T-cell (primary cell): ENCODE measurements around the gene WDR13. TPM values are rescaled to one million over a fixed set of nuclear protein-coding genes. Genes with fewer than 3 reads are reported as not detected.
A peak's percentile ranks its signal among the peaks of the same experiment; 100 is the strongest.
"Not testable (repeated sequence)": the region's sequence is repeated elsewhere in the genome, so short reads cannot be mapped to it uniquely, and the experiment has no call there.

Experiments
- ATAC-seq, 4 experiments: fragments of 200-7000 bp in 3 of 4; fragments of 150-1000 bp in 1 of 4; cut with Tn5 transposase; replicated peaks in 1 of 4; 1 replicate in 3 of 4; 2 replicates in 1 of 4; pipeline ENCODE4 v1.10.0; 2021; ENCODE audit warnings: moderate library complexity in 3 of 4, mild to moderate bottlenecking in 2 of 4, moderate number of reproducible peaks in 1 of 4
- CTCF ChIA-PET, 2 donors: fragments of 300-600 bp; sonication (Branson Sonifier 250); formaldehyde crosslinking; loops; one replicate each; lab custom pipeline; 2022; ENCODE audit warnings: antibody characterized with exemption in 2 of 2; lab: Charles Lee
- POLR2A ChIA-PET, 2 donors: fragments of 300-600 bp; sonication (Branson Sonifier 250); formaldehyde crosslinking; loops; one replicate each; lab custom pipeline; 2022; ENCODE audit warnings: antibody characterized with exemption in 2 of 2; lab: Charles Lee
- DNase-seq, 35 experiments: peaks; one replicate each; pipeline versions ENCODE4 v3.0.0 to v3.0.0-alpha.2; 2013 to 2023
- H3K27ac ChIP-seq: one replicate; pipeline ENCODE4 v1.5.1; 2013; ENCODE audit warnings: low read length
- H3K27me3 ChIP-seq, 2 experiments: replicated peaks in 1 of 2; 1 replicate in 1 of 2; 2 replicates in 1 of 2; pipeline versions ENCODE4 v1.6.1 to v1.7.0; 2013; ENCODE audit warnings: low read length in 1 of 2, mixed read lengths in 1 of 2; ENCODE audit not compliant: control insufficient read depth in 2 of 2, insufficient read depth in 2 of 2; ENCODE audit errors: extremely low read depth in 1 of 2
- H3K36me3 ChIP-seq, 2 donors: 1 replicate in 1 of 2; 2 replicates in 1 of 2; pipeline versions ENCODE4 v1.6.1 to v1.7.0; 2013; ENCODE audit warnings: low read length in 1 of 2; ENCODE audit not compliant: control insufficient read depth in 2 of 2, insufficient read depth in 1 of 2; ENCODE audit errors: extremely low read depth in 1 of 2
- H3K4me1 ChIP-seq, 2 experiments: 1 replicate in 1 of 2; 2 replicates in 1 of 2; pipeline versions ENCODE4 v1.6.1 to v1.7.0; 2013; ENCODE audit warnings: low read length in 2 of 2, mixed read lengths in 1 of 2; ENCODE audit not compliant: insufficient read depth in 2 of 2, control insufficient read depth in 1 of 2; ENCODE audit errors: extremely low read depth in 1 of 2
- H3K4me3 ChIP-seq, 2 donors: 1 replicate in 1 of 2; 2 replicates in 1 of 2; pipeline versions ENCODE4 v1.5.1 to v1.7.0; 2013; ENCODE audit warnings: mild to moderate bottlenecking in 2 of 2, low read length in 1 of 2, moderate library complexity in 1 of 2; ENCODE audit not compliant: control insufficient read depth in 1 of 2; ENCODE audit errors: extremely low read depth in 1 of 2
- H3K9me3 ChIP-seq: 2 replicates; pipeline ENCODE4 v1.7.0; 2013
- H3K27ac Mint-ChIP-seq, 2 donors: one replicate each; pipeline ENCODE4 v1.8.0; 2020 to 2021; ENCODE audit warnings: mild to moderate bottlenecking in 2 of 2, mixed read lengths in 2 of 2
- H3K27me3 Mint-ChIP-seq, 2 donors: one replicate each; pipeline ENCODE4 v1.8.0; 2021 to 2022; ENCODE audit warnings: mixed read lengths in 2 of 2
- H3K36me3 Mint-ChIP-seq: one replicate; pipeline ENCODE4 v1.8.0; 2021; ENCODE audit warnings: mixed read lengths
- H3K4me1 Mint-ChIP-seq, 3 donors: one replicate each; pipeline ENCODE4 v1.8.0; 2020 to 2022; ENCODE audit warnings: mixed read lengths in 3 of 3, mild to moderate bottlenecking in 1 of 3
- H3K4me3 Mint-ChIP-seq, 3 donors: one replicate each; pipeline ENCODE4 v1.8.0; 2020 to 2022; ENCODE audit warnings: mild to moderate bottlenecking in 3 of 3, mixed read lengths in 3 of 3, moderate library complexity in 3 of 3
- H3K9me3 Mint-ChIP-seq, 3 donors: one replicate each; pipeline ENCODE4 v1.8.0; 2020 to 2022; ENCODE audit warnings: mixed read lengths in 3 of 3
- WGBS: methylation state at CpG from one replicate; pipeline ENCODE4 v1.1.5; 2013; ENCODE audit warnings: missing lambda C conversion rate; ENCODE audit not compliant: insufficient coverage; 5-methylcytosine and 5-hydroxymethylcytosine counted together
- total RNA-seq, 35 experiments: library from RNA in 6 of 35; stranded (reverse) in 6 of 35; fragments of 120-200 nt in 1 of 35; gene quantifications; one replicate each; pipeline versions ENCODE4 v1.2.1 to v1.2.4 and lab custom pipeline; 2013 to 2026

Gene WDR13
- total RNA-seq, 5 donors from 2014 or later (not counting 1 experiment from before 2014, with no cell fraction given), result 39.0 to 65.9 (median 59.3) TPM

DNA sequence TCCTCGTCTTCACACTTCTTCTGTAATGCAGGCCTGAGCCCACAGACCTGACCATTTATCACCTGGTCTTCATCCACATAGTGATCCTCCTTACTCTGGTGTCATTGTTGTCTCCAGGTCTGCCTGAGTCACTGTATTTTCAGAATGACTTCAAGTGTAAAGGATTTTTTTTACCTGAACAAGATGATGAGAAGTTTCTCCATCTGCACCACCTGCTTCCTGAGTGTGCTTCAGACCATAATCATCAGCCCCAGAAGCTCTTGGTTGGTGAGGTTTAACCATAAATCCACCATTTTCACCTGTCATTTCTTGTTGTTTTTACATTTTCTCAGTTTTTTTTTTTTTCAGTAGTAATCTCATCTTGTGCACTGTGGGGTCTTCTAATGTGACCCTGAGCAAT is 39.0 kb downstream of the WDR13 start:
- WGBS, result no CpG with 5 or more reads among the region's 1 CpG
- ATAC-seq (no peak), DNase-seq (no peak)
- Mint-ChIP-seq H3K27me3 (peaks cover 0 to 4% of the 10 kb centered on the region in 2 donors), H3K4me3 (no peak overlapping the region), H3K9me3 (no peaks in the 10 kb centered on the region), H3K36me3 (no peaks in the 10 kb centered on the region), H3K27ac (no peak overlapping the region), H3K4me1 (peaks cover 0 to 8% (median 4%) of the 10 kb centered on the region in 3 donors)
- no peak overlapping the region for H3K27ac ChIP-seq
- no peak overlapping the region for H3K4me3 ChIP-seq
- ChIA-PET CTCF (no interaction called here), POLR2A (no interaction called here)
- no peaks in the 10 kb centered on the region for H3K36me3 ChIP-seq
- no peaks in the 10 kb centered on the region for H3K27me3 ChIP-seq
- H3K4me1 ChIP-seq, result peaks cover 0 to 10% of the 10 kb centered on the region in 2 experiments
- H3K9me3 ChIP-seq, result no peaks in the 10 kb centered on the region

GRCh38 chrX:48636776-48637175 is 39.5 kb downstream of the WDR13 start:
- ATAC-seq, result no peak
- H3K9me3 ChIP-seq, result no peaks in the 10 kb centered on the region
- DNase-seq, result no peak
- Mint-ChIP-seq H3K27ac (no peak overlapping the region), H3K4me3 (no peak overlapping the region), H3K9me3 (no peaks in the 10 kb centered on the region), H3K36me3 (no peaks in the 10 kb centered on the region), H3K27me3 (peaks cover 0 to 4% of the 10 kb centered on the region in 2 donors), H3K4me1 (peaks cover 0 to 4% (median 0%) of the 10 kb centered on the region in 3 donors)
- H3K4me3 ChIP-seq, result no peak overlapping the region
- no peaks in the 10 kb centered on the region for H3K36me3 ChIP-seq
- CTCF ChIA-PET, result no interaction called here
- H3K27me3 ChIP-seq, result no peaks in the 10 kb centered on the region
- H3K4me1 ChIP-seq, result peaks cover 0 to 6% of the 10 kb centered on the region in 2 experiments
- no peak overlapping the region for H3K27ac ChIP-seq
- no CpG with 5 or more reads among the region's 2 CpGs for WGBS
- POLR2A ChIA-PET, result no interaction called here

GRCh38 chrX:48645669-48646068 is 48.4 kb downstream of the WDR13 start:
- no peaks in the 10 kb centered on the region for H3K4me1 ChIP-seq
- H3K27me3 ChIP-seq, result no peaks in the 10 kb centered on the region
- Mint-ChIP-seq H3K4me1 (peaks cover 0 to 2% (median 2%) of the 10 kb centered on the region in 3 donors), H3K27ac (no peak overlapping the region), H3K27me3 (no peaks in the 10 kb centered on the region), H3K4me3 (no peak overlapping the region), H3K9me3 (no peaks in the 10 kb centered on the region), H3K36me3 (no peaks in the 10 kb centered on the region)
- POLR2A ChIA-PET, result no interaction called here
- H3K9me3 ChIP-seq, result no peaks in the 10 kb centered on the region
- ATAC-seq (no peak), DNase-seq (no peak)
- H3K36me3 ChIP-seq, result no peaks in the 10 kb centered on the region
- CTCF ChIA-PET, result no interaction called here
- no peak overlapping the region for H3K27ac ChIP-seq
- H3K4me3 ChIP-seq, result no peak overlapping the region
- WGBS, result no CpG with 5 or more reads among the region's 7 CpGs

- no peaks in the 10 kb centered on the region for H3K9me3 ChIP-seq
- H3K36me3 Mint-ChIP-seq, result no peaks in the 10 kb centered on the region
Measured at GRCh38 chrX:48648336-48648751, 51.1 kb downstream of the WDR13 start.

GRCh38 chrX:48649102-48649501 is 51.8 kb downstream of the WDR13 start:
- no peaks in the 10 kb centered on the region for H3K36me3 Mint-ChIP-seq
- POLR2A ChIA-PET, result no interaction called here

More at GRCh38 chrX:48648336-48648751, 51.1 kb downstream of the WDR13 start:
- ChIA-PET CTCF (interaction anchor here (0.7 to 1.5 kb wide), 16 partner anchors 66 to 300 kb away, joined by 3 to 7 read pairs (median 4); partner anchors contain the start of genes PQBP1 (in 2 of the 2), HDAC6 (in 1 of the 2), SLC35A2 (in 1 of the 2) and TIMM17B (in 1 of the 2)), POLR2A (interaction anchor here (0.5 to 0.9 kb wide), 7 partner anchors 9 to 379 kb away, joined by 3 to 10 read pairs (median 4); partner anchors contain the start of gene PQBP1 (in 1 of the 2))
- Histone ChIP-seq H3K27me3 (no peaks in the 10 kb centered on the region), H3K36me3 (no peaks in the 10 kb centered on the region), H3K4me3 (no peak overlapping the region), H3K4me1 (no peaks in the 10 kb centered on the region), H3K27ac (no peak overlapping the region)
- Mint-ChIP-seq H3K27ac (peak overlapping the region; percentile 74), H3K4me3 (no peak overlapping the region), H3K4me1 (peaks cover 0 to 11% (median 6%) of the 10 kb centered on the region in 3 donors), H3K9me3 (no peaks in the 10 kb centered on the region), H3K27me3 (no peaks in the 10 kb centered on the region)
- ATAC-seq (peak in 3 of 4 experiments; percentile 60 to 78 (median 75)), DNase-seq (peak in 33 of 35 experiments; percentile 1 to 68 (median 22))
- WGBS, result no CpG with 5 or more reads among the region's 6 CpGs

DNA sequence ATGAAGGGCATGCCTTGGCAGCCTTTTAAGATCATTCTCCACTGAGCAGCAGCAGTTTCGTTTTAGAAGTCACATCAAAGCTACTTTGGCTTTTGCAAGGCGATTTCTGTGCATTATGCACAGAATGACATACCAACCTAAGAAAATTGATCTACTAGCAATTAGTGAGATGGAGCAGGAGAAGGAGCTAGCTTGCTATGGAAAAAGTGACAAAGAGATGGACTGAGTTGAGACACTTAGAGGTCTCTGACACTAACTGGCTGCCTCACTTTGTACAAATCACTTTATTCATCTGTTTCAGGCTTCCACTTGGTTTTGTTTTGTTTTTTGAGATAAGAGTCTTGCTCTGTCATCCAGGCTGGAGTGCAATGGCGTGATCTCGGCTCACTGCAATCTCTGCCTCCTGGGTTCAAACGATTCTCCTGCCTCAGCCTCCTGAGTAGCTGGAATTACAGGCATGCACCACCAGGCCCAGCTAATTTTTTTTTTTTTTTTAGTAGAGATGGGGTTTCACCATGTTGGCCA is 54.8 kb downstream of the WDR13 start:
- H3K36me3 ChIP-seq, H3K9me3 ChIP-seq, H3K27ac ChIP-seq, H3K36me3 Mint-ChIP-seq, H3K9me3 Mint-ChIP-seq, H3K4me1 ChIP-seq, H3K4me3 ChIP-seq, H3K27me3 ChIP-seq, ATAC-seq, H3K27me3 Mint-ChIP-seq: not testable (repeated sequence)
- H3K4me1 Mint-ChIP-seq, result peaks cover 0 to 13% (median 6%) of the 10 kb centered on the region in 3 donors
- no CpG with 5 or more reads among the region's 5 CpGs for WGBS
- peak overlapping the region; percentile 4 to 50 for H3K27ac Mint-ChIP-seq
- DNase-seq, result peak in 1 of 35 experiments; percentile 11
- peak overlapping the region in 1 of 3 donors; percentile 14 for H3K4me3 Mint-ChIP-seq
- ChIA-PET POLR2A (interaction anchor here in 1 of 2 donors (0.6 kb wide), 1 partner anchor 127 kb away, joined by 4 read pairs; no protein-coding TSS in a partner anchor), CTCF (interaction anchor here in 1 of 2 donors (0.7 kb wide), 1 partner anchor 264 kb away, joined by 4 read pairs; no protein-coding TSS in a partner anchor)

More at GRCh38 chrX:48649102-48649501, 51.8 kb downstream of the WDR13 start:
- Histone ChIP-seq H3K4me3 (no peak overlapping the region), H3K27ac (no peak overlapping the region), H3K9me3 (no peaks in the 10 kb centered on the region), H3K4me1 (no peaks in the 10 kb centered on the region), H3K27me3 (no peaks in the 10 kb centered on the region), H3K36me3 (no peaks in the 10 kb centered on the region)
- DNase-seq, result no peak
- no peak overlapping the region for H3K27ac Mint-ChIP-seq
- no peak overlapping the region for H3K4me3 Mint-ChIP-seq
- CTCF ChIA-PET, result interaction anchor here (0.7 to 1.5 kb wide), 5 partner anchors 200 to 1512 kb away, joined by 3 to 6 read pairs (median 4); partner anchors contain the start of gene PQBP1 (in 1 of the 2)
- no peaks in the 10 kb centered on the region for H3K9me3 Mint-ChIP-seq
- no peaks in the 10 kb centered on the region for H3K27me3 Mint-ChIP-seq
- peaks cover 0 to 13% (median 6%) of the 10 kb centered on the region in 3 donors for H3K4me1 Mint-ChIP-seq
- no CpG with 5 or more reads among the region's 3 CpGs for WGBS
- ATAC-seq, result no peak
